Left colon (tissue), 2 donors: Measurements from ENCODE around the gene OSBPL3. TPM values are rescaled to one million over a fixed set of nuclear protein-coding genes. Genes with fewer than 3 reads are reported as not detected.

Source experiments
- ATAC-seq: fragments of 200-7000 bp; cut with Tn5 transposase; one replicate; pipeline ENCODE4 v1.9.1; 2020; ENCODE audit warnings: mild to moderate bottlenecking, moderate library complexity
- DNase-seq, 2 donors: peaks; one replicate each; pipeline ENCODE4 v3.0.0-alpha.2; 2020
- intact Hi-C, 2 donors: fragments of 100-400 bp; cut with DNase I in 1 of 2; cut with micrococcal nuclease in 1 of 2; formaldehyde crosslinking; loops; one replicate each; pipeline versions ENCODE4 v1.11.2 to v1.14.0; 2022; cut with DNase I, micrococcal nuclease
- total RNA-seq, 2 donors: library from RNA; stranded (reverse); fragmentation: NEBNext Ultra II Directional; extraction: Animal tissue kit (Norgen Biotek cat#: 25700); gene quantifications; one replicate each; pipeline ENCODE4 v1.2.1, GENCODE V29; 2021
- donor health status: DM: no; HTN: no; CAD: no.
- donor health status: DM: yes; HTN: yes; CAD: no.

OSBPL3 gene
- total RNA-seq, 2 donors from 2014 or later = 11.0 to 13.2 TPM

- ATAC-seq (no peak), DNase-seq (no peak)
- intact Hi-C loops = no loop called here
Observed at GRCh38 chr7:24854866-24855265, 125.1 kb downstream of the OSBPL3 start.

GRCh38 chr7:24851786-24852185 is 128.2 kb downstream of the OSBPL3 start:
- DNase-seq (no peak), ATAC-seq (no peak)
- intact Hi-C loops = no loop called here

- ATAC-seq (no peak), DNase-seq (no peak)
- intact Hi-C loops = no loop called here
Observed at GRCh38 chr7:24848878-24849277, 131.1 kb downstream of the OSBPL3 start.

GRCh38 chr7:24847754-24848153 is 132.2 kb downstream of the OSBPL3 start:
- intact Hi-C loops = no loop called here
- DNase-seq (no peak), ATAC-seq (no peak)

- no peak for ATAC-seq
Observed at GRCh38 chr7:24843821-24844434, 136.1 kb downstream of the OSBPL3 start.

GRCh38 chr7:24842449-24843241 is 137.3 kb downstream of the OSBPL3 start:
- intact Hi-C loops = no loop called here
- no peak for DNase-seq
- peak; percentile 32 for ATAC-seq

More at GRCh38 chr7:24843821-24844434, 136.1 kb downstream of the OSBPL3 start:
- DNase-seq = no peak
- intact Hi-C loops = no loop called here

GRCh38 chr7:24842029-24842428 is 137.9 kb downstream of the OSBPL3 start:
- intact Hi-C loops = no loop called here
- ATAC-seq = no peak
- no peak for DNase-seq

GRCh38 chr7:24840563-24840962 is 139.4 kb downstream of the OSBPL3 start:
- DNase-seq = no peak
- intact Hi-C loops = no loop called here
- ATAC-seq = no peak

GRCh38 chr7:24836084-24836483 is 143.9 kb downstream of the OSBPL3 start:
- intact Hi-C loops = no loop called here
- ATAC-seq (peak; percentile 26), DNase-seq (no peak)

GRCh38 chr7:24835643-24836042 is 144.3 kb downstream of the OSBPL3 start:
- ATAC-seq (no peak), DNase-seq (no peak)
- intact Hi-C loops = no loop called here

- ATAC-seq (no peak), DNase-seq (peak in 1 of 2 donors; percentile 38)
- intact Hi-C loops = no loop called here
Observed at GRCh38 chr7:24834128-24834798, 145.7 kb downstream of the OSBPL3 start.

- ATAC-seq (no peak), DNase-seq (no peak)
- intact Hi-C loops = no loop called here
Observed at GRCh38 chr7:24833549-24833948, 146.4 kb downstream of the OSBPL3 start.

GRCh38 chr7:24831240-24831639 is 148.7 kb downstream of the OSBPL3 start:
- intact Hi-C loops = no loop called here
- ATAC-seq (no peak), DNase-seq (no peak)

GRCh38 chr7:24830440-24831050 is 149.4 kb downstream of the OSBPL3 start:
- intact Hi-C loops = no loop called here
- ATAC-seq = peak; percentile 36
- no peak for DNase-seq

- ATAC-seq (no peak), DNase-seq (no peak)
- intact Hi-C loops = no loop called here
Observed at GRCh38 chr7:24829787-24830186, 150.2 kb downstream of the OSBPL3 start.

GRCh38 chr7:24828891-24829661 is 150.9 kb downstream of the OSBPL3 start:
- no peak for DNase-seq
- ATAC-seq = peak; percentile 32
- intact Hi-C loops = no loop called here

- DNase-seq (no peak), ATAC-seq (no peak)
- intact Hi-C loops = no loop called here
Observed at GRCh38 chr7:24827589-24827988, 152.4 kb downstream of the OSBPL3 start.

GRCh38 chr7:24827027-24827426 is 153.0 kb downstream of the OSBPL3 start:
- intact Hi-C loops = no loop called here
- no peak for ATAC-seq
- DNase-seq = no peak

- intact Hi-C loops = no loop called here
- no peak for ATAC-seq
- no peak for DNase-seq
Observed at GRCh38 chr7:24826662-24827020, 153.3 kb downstream of the OSBPL3 start.
